OCI-LY7 (cell line): ENCODE data around the gene UBA5.

Experiments
- CTCF ChIP-seq: fragments of 200-600 bp; sonication (generic); conservative IDR thresholded peaks from 2 replicates; pipeline ENCODE4 v1.5.1; 2014; ENCODE audit warnings: mild to moderate bottlenecking, antibody characterized with exemption, low read length, moderate library complexity, mixed read lengths
- EZH2phosphoT487 ChIP-seq: fragments of 200-600 bp; sonication (generic); IDR thresholded peaks from 2 replicates; pipeline ENCODE4 v1.6.1; 2018; ENCODE audit warnings: low read depth, borderline replicate concordance, mild to moderate bottlenecking, mixed run types, antibody characterized with exemption, low read length, moderate library complexity, mixed read lengths

GRCh38 chr3:132710311-132710710 lies 50.2 kb downstream of the UBA5 start:
- TF ChIP-seq CTCF (no peak), EZH2phosphoT487 (no peak)
